GM19467 (cell line): ENCODE results near the gene OR51B5.
"Not testable (repeated sequence)": the region's sequence is repeated elsewhere in the genome, so short reads cannot be mapped to it uniquely, and the experiment has no call there.

Source experiments
- ATAC-seq: cut with Tn5 transposase; IDR thresholded peaks from one replicate; pipeline ENCODE4 v1.9.1; 2021; ENCODE audit warnings: mild to moderate bottlenecking, moderate library complexity; ENCODE audit not compliant: unreplicated experiment

The OR51B5 gene

GRCh38 chr11:5336331-5336730, 7.0 kb downstream of the OR51B5 start:
- no peak for ATAC-seq

- no peak for ATAC-seq
Observed at GRCh38 chr11:5335170-5335569, 8.2 kb downstream of the OR51B5 start.

- no peak for ATAC-seq
Observed at GRCh38 chr11:5324197-5324596, 19.1 kb downstream of the OR51B5 start, which contains the start of gene OR51B2. TSS of gene OR51B2 (minus strand) at chr11:5324297. CDS start at chr11:5324297, 0 bp downstream.

- ATAC-seq, result no peak
Observed at GRCh38 chr11:5317292-5317691, 26.0 kb downstream of the OR51B5 start.

GRCh38 chr11:5313326-5314023, 29.8 kb downstream of the OR51B5 start:
- not testable (repeated sequence) for ATAC-seq

GRCh38 chr11:5310423-5310822, 32.9 kb downstream of the OR51B5 start:
- no peak for ATAC-seq

GRCh38 chr11:5307256-5308019, 35.9 kb downstream of the OR51B5 start:
- no peak for ATAC-seq

GRCh38 chr11:5304046-5304445, 39.3 kb downstream of the OR51B5 start:
- no peak for ATAC-seq

GRCh38 chr11:5303626-5304025, 39.7 kb downstream of the OR51B5 start:
- ATAC-seq, result no peak

GRCh38 chr11:5301846-5302245, 41.5 kb downstream of the OR51B5 start, which contains the start of gene OR51B4:
TSS of gene OR51B4 (minus strand) at chr11:5301946. CDS start at chr11:5301946, 0 bp downstream.
- no peak for ATAC-seq

- ATAC-seq, result no peak
Observed at GRCh38 chr11:5300251-5300650, 43.1 kb downstream of the OR51B5 start.

- ATAC-seq, result no peak
Observed at GRCh38 chr11:5298451-5298850, 44.9 kb downstream of the OR51B5 start.

GRCh38 chr11:5297721-5298323, 45.5 kb downstream of the OR51B5 start:
- no peak for ATAC-seq

GRCh38 chr11:5294342-5294995, 48.9 kb downstream of the OR51B5 start:
- not testable (repeated sequence) for ATAC-seq

- ATAC-seq, result no peak
Observed at GRCh38 chr11:5293028-5293427, 50.3 kb downstream of the OR51B5 start.
